Natural killer cell (primary cell): ENCODE results near the gene PIK3R5. TPM values are rescaled to one million over a fixed set of nuclear protein-coding genes. Genes with fewer than 3 reads are reported as not detected.
A peak's percentile ranks its signal among the peaks of the same experiment; 100 is the strongest.

Experiments used
- ATAC-seq, 3 donors: fragments of 150-1000 bp in 2 of 3; fragments of 200-7000 bp in 1 of 3; cut with Tn5 transposase; 1 replicate in 1 of 3; 2 replicates in 2 of 3; pipeline ENCODE4 v1.10.0; 2021; ENCODE audit warnings: mild to moderate bottlenecking in 2 of 3, moderate library complexity in 2 of 3
- DNase-seq, 2 donors: peaks; one replicate each; pipeline versions ENCODE4 v3.0.0 to v3.0.0-alpha.2; 2013 to 2021; ENCODE audit warnings: mixed read lengths in 1 of 2
- H3K27ac ChIP-seq: one replicate; pipeline ENCODE4 v1.5.1; 2013; ENCODE audit warnings: mild to moderate bottlenecking, low read length
- H3K27me3 ChIP-seq: one replicate; pipeline ENCODE4 v1.6.1; 2013; ENCODE audit warnings: low read length; ENCODE audit not compliant: control insufficient read depth, insufficient read depth
- H3K36me3 ChIP-seq: one replicate; pipeline ENCODE4 v1.6.1; 2013; ENCODE audit warnings: low read length; ENCODE audit not compliant: control insufficient read depth, insufficient read depth
- H3K4me1 ChIP-seq: one replicate; pipeline ENCODE4 v1.6.1; 2013; ENCODE audit warnings: low read length; ENCODE audit not compliant: control insufficient read depth, insufficient read depth
- H3K4me3 ChIP-seq: one replicate; pipeline ENCODE4 v1.5.1; 2013; ENCODE audit warnings: low read length
- H3K9me3 ChIP-seq: one replicate; pipeline ENCODE4 v1.6.1; 2013; ENCODE audit warnings: low read length; ENCODE audit not compliant: control insufficient read depth, insufficient read depth
- H3K27ac Mint-ChIP-seq, 2 donors: one replicate each; pipeline ENCODE4 v1.8.0; 2022; ENCODE audit warnings: mild to moderate bottlenecking in 2 of 2, mixed read lengths in 2 of 2, moderate library complexity in 1 of 2
- H3K27me3 Mint-ChIP-seq, 2 donors: one replicate each; pipeline ENCODE4 v1.8.0; 2022; ENCODE audit warnings: low read depth in 2 of 2, mixed read lengths in 2 of 2
- H3K36me3 Mint-ChIP-seq: one replicate; pipeline ENCODE4 v1.8.0; 2022; ENCODE audit warnings: mixed read lengths
- H3K4me1 Mint-ChIP-seq, 2 donors: one replicate each; pipeline ENCODE4 v1.8.0; 2022; ENCODE audit warnings: mixed read lengths in 2 of 2
- H3K4me3 Mint-ChIP-seq: one replicate; pipeline ENCODE4 v1.8.0; 2022; ENCODE audit warnings: mild to moderate bottlenecking, moderate library complexity, mixed read lengths
- H3K9me3 Mint-ChIP-seq, 2 donors: one replicate each; pipeline ENCODE4 v1.8.0; 2022; ENCODE audit warnings: mixed read lengths in 2 of 2
- WGBS: methylation state at CpG from one replicate; pipeline ENCODE4 v1.1.7; 2013; ENCODE audit warnings: missing lambda C conversion rate; ENCODE audit not compliant: insufficient coverage; 5-methylcytosine and 5-hydroxymethylcytosine counted together
- intact Hi-C: fragments of 100-400 bp; cut with micrococcal nuclease; formaldehyde crosslinking; loops from one replicate; pipeline ENCODE4 v1.14.2; 2022
- total RNA-seq, 4 donors: library from RNA; stranded (reverse); fragments of 120-200 nt in 1 of 4; gene quantifications; one replicate each; pipeline versions ENCODE4 v1.2.3 to v1.2.4, GENCODE V29; 2013 to 2022
- TF ChIP-seq, protein P1 (sequence below): fragments of 200-600 bp; IDR thresholded peaks from one replicate; pipeline ENCODE4 v1.8.0; 2022; ENCODE audit warnings: antibody characterized with exemption

Gene PIK3R5
- total RNA-seq, 3 donors from 2014 or later (not counting 1 experiment from before 2014, with no cell fraction given), result 254 to 364 (median 348) TPM

DNA sequence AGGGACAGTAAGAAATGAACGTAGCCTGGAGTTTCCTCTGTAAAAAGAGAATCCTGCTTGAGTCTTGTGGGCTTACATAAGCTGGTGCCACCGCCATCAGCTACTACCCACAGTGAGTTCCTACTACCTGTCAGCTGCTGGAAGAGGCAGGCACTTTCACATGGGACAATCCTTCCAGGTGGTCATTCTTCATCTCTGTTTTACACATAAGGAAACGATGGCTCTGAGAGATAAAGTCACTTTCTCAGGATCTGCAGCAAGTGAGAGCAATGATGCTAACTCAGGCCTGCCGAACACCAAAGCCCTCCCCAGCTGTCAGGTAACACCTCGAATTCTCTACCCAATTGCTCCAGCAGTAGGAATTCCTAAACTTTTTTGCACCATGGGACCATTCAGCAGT, 26.6 kb downstream of the PIK3R5 start:
- Mint-ChIP-seq H3K36me3 (peaks cover 6% of the 10 kb centered on the region), H3K4me1 (peaks cover 86 to 89% of the 10 kb centered on the region in 2 donors), H3K27me3 (no peaks in the 10 kb centered on the region), H3K27ac (peak overlapping the region in 1 of 2 donors; percentile 98), H3K9me3 (no peaks in the 10 kb centered on the region), H3K4me3 (peak overlapping the region; percentile 91)
- H3K4me3 ChIP-seq, result no peak overlapping the region
- no peaks in the 10 kb centered on the region for H3K9me3 ChIP-seq
- ATAC-seq (no peak), DNase-seq (no peak)
- peak overlapping the region; percentile 78 for H3K27ac ChIP-seq
- H3K27me3 ChIP-seq, result no peaks in the 10 kb centered on the region
- intact Hi-C loops, result no loop called here
- TF ChIP-seq, protein P1, sequence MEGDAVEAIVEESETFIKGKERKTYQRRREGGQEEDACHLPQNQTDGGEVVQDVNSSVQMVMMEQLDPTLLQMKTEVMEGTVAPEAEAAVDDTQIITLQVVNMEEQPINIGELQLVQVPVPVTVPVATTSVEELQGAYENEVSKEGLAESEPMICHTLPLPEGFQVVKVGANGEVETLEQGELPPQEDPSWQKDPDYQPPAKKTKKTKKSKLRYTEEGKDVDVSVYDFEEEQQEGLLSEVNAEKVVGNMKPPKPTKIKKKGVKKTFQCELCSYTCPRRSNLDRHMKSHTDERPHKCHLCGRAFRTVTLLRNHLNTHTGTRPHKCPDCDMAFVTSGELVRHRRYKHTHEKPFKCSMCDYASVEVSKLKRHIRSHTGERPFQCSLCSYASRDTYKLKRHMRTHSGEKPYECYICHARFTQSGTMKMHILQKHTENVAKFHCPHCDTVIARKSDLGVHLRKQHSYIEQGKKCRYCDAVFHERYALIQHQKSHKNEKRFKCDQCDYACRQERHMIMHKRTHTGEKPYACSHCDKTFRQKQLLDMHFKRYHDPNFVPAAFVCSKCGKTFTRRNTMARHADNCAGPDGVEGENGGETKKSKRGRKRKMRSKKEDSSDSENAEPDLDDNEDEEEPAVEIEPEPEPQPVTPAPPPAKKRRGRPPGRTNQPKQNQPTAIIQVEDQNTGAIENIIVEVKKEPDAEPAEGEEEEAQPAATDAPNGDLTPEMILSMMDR, result no peak
- WGBS, result 46% methylated on average over 5 of the region's 5 CpGs
- H3K36me3 ChIP-seq, result peaks cover 16% of the 10 kb centered on the region
- peaks cover 64% of the 10 kb centered on the region for H3K4me1 ChIP-seq

GRCh38 chr17:8935191-8935590, 30.3 kb downstream of the PIK3R5 start:
- Histone ChIP-seq H3K27me3 (no peaks in the 10 kb centered on the region), H3K4me1 (peaks cover 34% of the 10 kb centered on the region), H3K4me3 (no peak overlapping the region), H3K36me3 (peaks cover 16% of the 10 kb centered on the region), H3K27ac (peak overlapping the region; percentile 86), H3K9me3 (no peaks in the 10 kb centered on the region)
- Mint-ChIP-seq H3K36me3 (peaks cover 15% of the 10 kb centered on the region), H3K4me1 (peaks cover 83 to 90% of the 10 kb centered on the region in 2 donors), H3K27ac (peak overlapping the region in 1 of 2 donors; percentile 98), H3K4me3 (peak overlapping the region; percentile 85), H3K9me3 (no peaks in the 10 kb centered on the region), H3K27me3 (no peaks in the 10 kb centered on the region)
- intact Hi-C loops, result loop anchor here (1.0 kb wide), 1 partner anchor 19 kb away; no protein-coding TSS in a partner anchor
- peak; percentile 81 to 96 (median 95) for ATAC-seq
- TF ChIP-seq, protein P1, result no peak
- DNase-seq, result peak; percentile 63 to 84
- 37% methylated on average over 8 of the region's 9 CpGs for WGBS

DNA sequence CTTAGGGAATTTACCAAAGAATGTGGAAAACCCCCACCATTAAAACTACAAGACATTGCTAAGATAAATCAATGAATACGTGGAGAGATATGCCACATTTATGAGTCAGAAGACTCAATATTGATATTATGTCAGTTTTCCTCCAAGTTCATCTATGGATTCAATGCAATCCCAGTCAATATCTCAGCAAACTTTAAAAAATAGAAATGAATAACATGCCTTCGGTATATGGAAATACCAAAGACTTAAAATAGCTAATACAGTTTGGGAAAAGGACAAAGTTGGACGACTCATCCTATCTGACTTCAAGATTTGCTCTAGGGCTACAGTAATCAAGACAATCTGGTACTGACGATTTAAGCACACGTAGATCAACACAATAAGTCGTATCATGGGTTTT, 31.2 kb downstream of the PIK3R5 start:
- WGBS, result 85% methylated on average over 6 of the region's 6 CpGs
- peak overlapping the region in 1 of 2 donors; percentile 98 for H3K27ac Mint-ChIP-seq
- peaks cover 83 to 90% of the 10 kb centered on the region in 2 donors for H3K4me1 Mint-ChIP-seq
- Histone ChIP-seq H3K27me3 (no peaks in the 10 kb centered on the region), H3K27ac (peak overlapping the region; percentile 86), H3K36me3 (peaks cover 16% of the 10 kb centered on the region), H3K4me3 (no peak overlapping the region), H3K4me1 (peaks cover 25% of the 10 kb centered on the region), H3K9me3 (peaks cover 3% of the 10 kb centered on the region)
- DNase-seq (no peak), ATAC-seq (no peak)
- TF ChIP-seq, protein P1, result no peak
- no peaks in the 10 kb centered on the region for H3K27me3 Mint-ChIP-seq
- H3K9me3 Mint-ChIP-seq, result peaks cover 0 to under 1% of the 10 kb centered on the region in 2 donors
- H3K4me3 Mint-ChIP-seq, result peak overlapping the region; percentile 85
- peaks cover 15% of the 10 kb centered on the region for H3K36me3 Mint-ChIP-seq
- intact Hi-C loops, result no loop called here

GRCh38 chr17:8930649-8931048, 34.9 kb downstream of the PIK3R5 start:
- TF ChIP-seq, protein P1, result no peak
- peaks cover 10% of the 10 kb centered on the region for H3K36me3 ChIP-seq
- 68% methylated on average over 2 of the region's 4 CpGs for WGBS
- H3K4me1 ChIP-seq, result peaks cover 38% of the 10 kb centered on the region
- H3K27me3 Mint-ChIP-seq, result no peaks in the 10 kb centered on the region
- H3K4me3 Mint-ChIP-seq, result peak overlapping the region; percentile 18
- intact Hi-C loops, result no loop called here
- H3K27me3 ChIP-seq, result no peaks in the 10 kb centered on the region
- peaks cover 0 to 2% of the 10 kb centered on the region in 2 donors for H3K9me3 Mint-ChIP-seq
- no peak overlapping the region for H3K4me3 ChIP-seq
- peaks cover 16% of the 10 kb centered on the region for H3K9me3 ChIP-seq
- peaks cover 57 to 78% of the 10 kb centered on the region in 2 donors for H3K4me1 Mint-ChIP-seq
- ATAC-seq, result no peak
- H3K27ac ChIP-seq, result no peak overlapping the region
- peak overlapping the region in 1 of 2 donors; percentile 98 for H3K27ac Mint-ChIP-seq
- H3K36me3 Mint-ChIP-seq, result peaks cover 19% of the 10 kb centered on the region
- no peak for DNase-seq
